BLaER1 (cell line): ENCODE results near the gene GABBR2.

Experiments used
- H3K27ac ChIP-seq: shearing (Covaris generic); formaldehyde crosslinking; 2 replicates; pipeline ENCODE4 v1.8.1; 2022
- H3K27me3 ChIP-seq: shearing (Covaris generic); formaldehyde crosslinking; 2 replicates; pipeline ENCODE4 v1.8.1; 2022
- H3K36me3 ChIP-seq: shearing (Covaris generic); formaldehyde crosslinking; 2 replicates; pipeline ENCODE4 v1.8.1; 2022
- H3K4me1 ChIP-seq: shearing (Covaris generic); formaldehyde crosslinking; 2 replicates; pipeline ENCODE4 v1.8.1; 2022
- H3K4me2 ChIP-seq: shearing (Covaris generic); formaldehyde crosslinking; 2 replicates; pipeline ENCODE4 v1.8.1; 2022
- H3K4me3 ChIP-seq: shearing (Covaris generic); formaldehyde crosslinking; 2 replicates; pipeline ENCODE4 v1.8.1; 2022
- H3K9ac ChIP-seq: shearing (Covaris generic); formaldehyde crosslinking; 2 replicates; pipeline ENCODE4 v1.8.1; 2022
- H3K9me3 ChIP-seq: shearing (Covaris generic); formaldehyde crosslinking; 2 replicates; pipeline ENCODE4 v1.8.1; 2022
- H4K20me1 ChIP-seq: shearing (Covaris generic); formaldehyde crosslinking; 2 replicates; pipeline ENCODE4 v1.8.1; 2022
- Cebpa-rat ChIP-seq: shearing (Covaris generic); IDR thresholded peaks from 2 replicates; pipeline ENCODE4 v1.8.1; 2022

GABBR2 gene

GRCh38 chr9:98575379-98576346 lies 133.1 kb downstream of the GABBR2 start:
- Histone ChIP-seq H3K4me1 (peaks cover 25% of the 10 kb centered on the region), H3K27ac (no peak overlapping the region), H3K9me3 (no peaks in the 10 kb centered on the region), H3K4me3 (no peak overlapping the region), H3K9ac (no peak overlapping the region), H4K20me1 (no peaks in the 10 kb centered on the region), H3K4me2 (peak overlapping the region; percentile 69), H3K36me3 (no peaks in the 10 kb centered on the region), H3K27me3 (no peaks in the 10 kb centered on the region)
- no peak for TF ChIP-seq Cebpa-rat

- TF ChIP-seq Cebpa-rat, result no peak
- H3K9ac ChIP-seq, result no peak overlapping the region
- no peak overlapping the region for H3K27ac ChIP-seq
- H3K27me3 ChIP-seq, result no peaks in the 10 kb centered on the region
- peaks cover 33% of the 10 kb centered on the region for H3K4me1 ChIP-seq
- H4K20me1 ChIP-seq, result no peaks in the 10 kb centered on the region
- no peak overlapping the region for H3K4me3 ChIP-seq
- no peaks in the 10 kb centered on the region for H3K9me3 ChIP-seq
- H3K36me3 ChIP-seq, result no peaks in the 10 kb centered on the region
- no peak overlapping the region for H3K4me2 ChIP-seq
These were observed 134.9 kb downstream of the GABBR2 start for GRCh38 chr9:98573749-98574278.

GRCh38 chr9:98572796-98573195 lies 135.9 kb downstream of the GABBR2 start:
- Histone ChIP-seq H3K4me3 (no peak overlapping the region), H3K27ac (no peak overlapping the region), H3K9me3 (no peaks in the 10 kb centered on the region), H3K4me2 (no peak overlapping the region), H3K27me3 (no peaks in the 10 kb centered on the region), H3K9ac (no peak overlapping the region), H4K20me1 (no peaks in the 10 kb centered on the region), H3K36me3 (no peaks in the 10 kb centered on the region), H3K4me1 (peaks cover 33% of the 10 kb centered on the region)
- TF ChIP-seq Cebpa-rat, result no peak

GRCh38 chr9:98572054-98572627 lies 136.6 kb downstream of the GABBR2 start:
- H3K4me3 ChIP-seq, result no peak overlapping the region
- H3K9ac ChIP-seq, result no peak overlapping the region
- H3K9me3 ChIP-seq, result no peaks in the 10 kb centered on the region
- peaks cover 33% of the 10 kb centered on the region for H3K4me1 ChIP-seq
- no peak overlapping the region for H3K27ac ChIP-seq
- no peaks in the 10 kb centered on the region for H3K27me3 ChIP-seq
- no peaks in the 10 kb centered on the region for H3K36me3 ChIP-seq
- no peak for TF ChIP-seq Cebpa-rat
- no peaks in the 10 kb centered on the region for H4K20me1 ChIP-seq
- H3K4me2 ChIP-seq, result no peak overlapping the region

- Histone ChIP-seq H4K20me1 (no peaks in the 10 kb centered on the region), H3K9ac (no peak overlapping the region), H3K27me3 (no peaks in the 10 kb centered on the region), H3K4me2 (peak overlapping the region; percentile 69; the same call in 1 of the 2 replicates), H3K4me1 (peaks cover 33% of the 10 kb centered on the region), H3K27ac (no peak overlapping the region), H3K9me3 (no peaks in the 10 kb centered on the region), H3K36me3 (no peaks in the 10 kb centered on the region), H3K4me3 (no peak overlapping the region)
- TF ChIP-seq Cebpa-rat, result no peak
These were observed 137.1 kb downstream of the GABBR2 start for GRCh38 chr9:98571643-98572042.

GRCh38 chr9:98570663-98571440 lies 137.9 kb downstream of the GABBR2 start:
- Histone ChIP-seq H3K9ac (no peak overlapping the region), H3K4me1 (peaks cover 25% of the 10 kb centered on the region), H4K20me1 (no peaks in the 10 kb centered on the region), H3K4me2 (peak overlapping the region; percentile 69), H3K27me3 (no peaks in the 10 kb centered on the region), H3K27ac (peak overlapping the region; percentile 33; the same call in 1 of the 2 replicates), H3K36me3 (no peaks in the 10 kb centered on the region), H3K9me3 (no peaks in the 10 kb centered on the region), H3K4me3 (no peak overlapping the region)
- no peak for TF ChIP-seq Cebpa-rat

GRCh38 chr9:98570055-98570454 lies 138.7 kb downstream of the GABBR2 start:
- Histone ChIP-seq H3K9me3 (no peaks in the 10 kb centered on the region), H3K4me2 (peak overlapping the region; percentile 69), H3K4me3 (no peak overlapping the region), H4K20me1 (no peaks in the 10 kb centered on the region), H3K36me3 (no peaks in the 10 kb centered on the region), H3K4me1 (peaks cover 17% of the 10 kb centered on the region), H3K27ac (0 out of 2 replicates have a peak overlapping the region, but pooled peaks have one; percentile 33), H3K9ac (no peak overlapping the region), H3K27me3 (no peaks in the 10 kb centered on the region)
- no peak for TF ChIP-seq Cebpa-rat

- no peaks in the 10 kb centered on the region for H3K9me3 ChIP-seq
These were observed 139.2 kb downstream of the GABBR2 start for GRCh38 chr9:98569491-98569890.

GRCh38 chr9:98568909-98569469 lies 139.7 kb downstream of the GABBR2 start:
- no peaks in the 10 kb centered on the region for H3K9me3 ChIP-seq
- H3K4me1 ChIP-seq, result peaks cover 17% of the 10 kb centered on the region
- H3K4me2 ChIP-seq, result no peak overlapping the region
- no peaks in the 10 kb centered on the region for H3K36me3 ChIP-seq
- no peaks in the 10 kb centered on the region for H3K27me3 ChIP-seq
- TF ChIP-seq Cebpa-rat, result no peak
- no peak overlapping the region for H3K9ac ChIP-seq
- no peak overlapping the region for H3K27ac ChIP-seq
- H3K4me3 ChIP-seq, result no peak overlapping the region
- no peaks in the 10 kb centered on the region for H4K20me1 ChIP-seq

More at GRCh38 chr9:98569491-98569890, 139.2 kb downstream of the GABBR2 start:
- no peak for TF ChIP-seq Cebpa-rat
- Histone ChIP-seq H3K4me3 (no peak overlapping the region), H4K20me1 (no peaks in the 10 kb centered on the region), H3K36me3 (no peaks in the 10 kb centered on the region), H3K4me1 (peaks cover 17% of the 10 kb centered on the region), H3K27me3 (no peaks in the 10 kb centered on the region), H3K4me2 (no peak overlapping the region), H3K9ac (no peak overlapping the region), H3K27ac (no peak overlapping the region)
